K562 (cell line): ENCODE results near the gene FJX1. TPM values are rescaled to one million over a fixed set of nuclear protein-coding genes. Genes with fewer than 3 reads are reported as not detected.
A peak's percentile ranks its signal among the peaks of the same experiment; 100 is the strongest.

Source experiments
- ATF2 ChIP-seq: sonication (generic); formaldehyde crosslinking; IDR thresholded peaks from 2 replicates; pipeline ENCODE4 v1.8.1; 2022; ENCODE audit warnings: missing genetic modification reagents
- ATF6 ChIP-seq: sonication (generic); formaldehyde crosslinking; IDR thresholded peaks from 2 replicates; pipeline ENCODE4 v1.4.0; 2020; ENCODE audit warnings: mild to moderate bottlenecking, missing genetic modification reagents
- CSDE1 ChIP-seq, 2 experiments: fragments of 450-650 bp; IDR thresholded peaks; 2 replicates each; pipeline ENCODE4 v1.6.1; 2016; ENCODE audit warnings: mild to moderate bottlenecking in 1 of 2
- FOXM1 ChIP-seq, 2 experiments: fragments of 450-650 bp in 1 of 2; sonication (generic) in 1 of 2; formaldehyde crosslinking in 1 of 2; IDR thresholded peaks; 2 replicates each; pipeline versions ENCODE4 v1.6.1 to v1.9.0; 2017 to 2022; ENCODE audit warnings: low read depth in 2 of 2, mild to moderate bottlenecking in 2 of 2, missing genetic modification reagents in 1 of 2, moderate library complexity in 1 of 2
- GTF3C2 ChIP-seq: IDR thresholded peaks from 3 replicates; pipeline ENCODE4 v1.6.1; 2011; ENCODE audit warnings: borderline replicate concordance, mild to moderate bottlenecking, moderate library complexity; ENCODE audit not compliant: insufficient read length; ENCODE audit errors: extremely low read depth
- HMG20B ChIP-seq: fragments of 250-450 bp; sonication (Bioruptor Pico); IDR thresholded peaks from 2 replicates; pipeline ENCODE4 v1.5.0; 2021; ENCODE audit warnings: mild to moderate bottlenecking
- LARP7 ChIP-seq: fragments of 450-650 bp; IDR thresholded peaks from 2 replicates; pipeline ENCODE4 v1.6.1; 2016
- MCM5 ChIP-seq: fragments of 450-650 bp; IDR thresholded peaks from 2 replicates; pipeline ENCODE4 v1.6.1; 2016; ENCODE audit warnings: low read depth
- MEIS2 ChIP-seq: fragments of 450-650 bp; IDR thresholded peaks from 2 replicates; pipeline ENCODE4 v1.6.1; 2014; ENCODE audit warnings: mild to moderate bottlenecking; ENCODE audit not compliant: partially characterized antibody
- ZNF134 ChIP-seq: fragments of 250-450 bp; sonication (Bioruptor Pico); conservative IDR thresholded peaks from 2 replicates; pipeline ENCODE4 v1.4.0; 2020
- ZNF318 ChIP-seq, 2 experiments: fragments of 450-650 bp; IDR thresholded peaks; 2 replicates each; pipeline ENCODE4 v1.6.1; 2016; ENCODE audit warnings: mild to moderate bottlenecking in 2 of 2, borderline replicate concordance in 1 of 2, low read depth in 1 of 2, moderate library complexity in 1 of 2
- polyA plus RNA-seq, 8 experiments: library from polyadenylated mRNA; depleted of rRNA in 4 of 8; stranded (reverse) in 5 of 8; unstranded in 3 of 8; fragments of >200 nt; fragmentation: Nextera tagmentation in 2 of 8; fragmentation: Illumina TruSeq in 1 of 8; extraction: Ambion mirVana in 2 of 8; extraction: Trizol in 1 of 8; gene quantifications; 2 replicates each; pipeline versions ENCODE4 v1.2.1 to v1.2.3, GENCODE V29; 2011 to 2014; ENCODE audit warnings: inconsistent platforms in 1 of 8, missing spikeins in 1 of 8
- total RNA-seq, 7 experiments: library from RNA; depleted of rRNA in 6 of 7; stranded (reverse); fragments of >200 nt in 6 of 7; fragmentation: Illumina TruSeq in 2 of 7; extraction: Trizol in 2 of 7; gene quantifications; 2 replicates each; pipeline versions ENCODE4 v1.2.1 to v1.2.3, GENCODE V29; 2011 to 2021; ENCODE audit warnings: low replicate concordance in 1 of 7

Gene FJX1
- total and polyA plus RNA-seq, 9 of the 15 experiments (the other 6 are each of a cell fraction or from before 2014, with no cell fraction given) = 0.10 to 2.7 (median 0.72) TPM

DNA sequence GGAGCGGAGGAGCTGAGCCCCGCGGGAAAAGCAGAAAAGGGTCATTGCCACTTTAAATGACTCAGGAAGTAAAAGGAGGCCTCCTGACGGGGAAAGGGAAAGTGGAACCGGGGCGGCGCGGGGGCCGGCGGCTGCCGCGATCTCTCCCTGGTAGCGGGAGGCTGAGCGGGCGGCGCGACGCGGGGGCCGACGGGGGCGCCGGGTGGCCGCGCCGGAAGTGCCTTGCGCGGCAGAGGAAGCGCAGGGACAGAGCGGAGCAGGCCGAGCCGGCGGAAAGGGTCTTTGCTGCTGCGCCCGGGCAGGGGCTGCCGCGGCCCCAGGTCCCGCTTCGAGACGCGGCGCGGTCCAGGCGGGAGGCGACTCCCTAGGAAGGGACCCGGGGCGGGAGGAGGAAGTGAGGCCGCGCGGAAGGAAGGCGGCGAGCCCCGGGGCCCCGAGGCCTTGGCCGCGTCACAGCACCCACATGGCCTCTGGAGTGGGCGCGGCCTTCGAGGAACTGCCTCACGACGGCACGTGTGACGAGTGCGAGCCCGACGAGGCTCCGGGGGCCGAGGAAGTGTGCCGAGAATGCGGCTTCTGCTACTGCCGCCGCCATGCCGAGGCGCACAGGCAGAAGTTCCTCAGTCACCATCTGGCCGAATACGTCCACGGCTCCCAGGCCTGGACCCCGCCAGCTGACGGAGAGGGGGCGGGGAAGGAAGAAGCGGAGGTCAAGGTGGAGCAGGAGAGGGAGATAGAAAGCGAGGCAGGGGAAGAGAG, 44.6 kb downstream of the FJX1 start, which contains the start of gene TRIM44 (continued):
- TF ChIP-seq LARP7 (no peak), HMG20B (no peak), GTF3C2 (no peak), MEIS2 (no peak), ATF2 (CRISPR knock-in tag) (peak; percentile 88; the same call in 1 of the 2 replicates), FOXM1 (IDR thresholded peaks at IDR 0.05; ENCODE audit: low read depth) (peak; percentile 42; the same call in 1 of the 2 replicates), FOXM1 (CRISPR knock-in tag; IDR thresholded peaks at IDR 0.05; ENCODE audit: low read depth) (peak; percentile 96), ATF6 (CRISPR knock-in tag) (peak; percentile 100), ZNF318 (IDR thresholded peaks at IDR 0.05; ENCODE audit: borderline replicate concordance in 1 of 2, low read depth in 1 of 2) (no peak), ZNF134 (CRISPR knock-in tag) (no peak), CSDE1 (IDR thresholded peaks at IDR 0.05) (peak in 1 of 2 experiments; percentile 65; a peak in 1 of 4 replicates), MCM5 (no peak)
